Measurements from ENCODE around the gene TMEM263. TPM values are rescaled to one million over a fixed set of nuclear protein-coding genes. Genes with fewer than 3 reads are reported as not detected.

TMEM263 gene
- total RNA-seq, 2 experiments from 2014 or later = 33.2 to 33.4 TPM

DNA sequence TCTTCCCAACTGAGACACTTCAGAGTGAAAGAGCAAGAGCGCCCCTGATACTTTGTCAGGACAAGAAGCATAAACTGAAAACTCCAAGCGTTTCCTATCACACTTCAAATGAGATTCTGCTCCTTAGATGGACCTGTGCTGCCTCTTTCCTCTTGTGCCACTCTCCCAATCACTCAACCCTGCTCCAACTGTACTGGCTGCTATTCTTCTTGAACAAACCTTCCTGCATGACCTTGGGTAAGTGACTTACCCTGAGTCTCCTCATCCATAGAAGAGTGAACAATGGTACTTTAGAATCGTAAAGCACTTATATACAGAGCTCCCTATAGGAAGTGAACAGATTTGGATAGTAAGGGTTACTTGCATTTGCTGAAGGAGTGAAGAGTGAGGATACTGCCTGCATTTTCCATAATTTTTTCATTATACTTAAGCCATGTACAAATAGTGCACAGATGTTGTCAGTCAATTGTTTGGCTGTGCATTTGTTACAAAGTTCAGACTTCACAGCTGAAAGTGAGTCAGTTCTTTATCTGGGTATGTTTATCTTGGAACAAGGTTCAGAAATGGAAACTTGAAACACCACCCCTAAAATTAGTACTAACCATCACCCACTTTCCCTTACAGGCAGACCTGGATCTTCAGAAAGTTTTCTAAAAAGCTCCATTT lies 20.4 kb downstream of the TMEM263 start:
- Mint-ChIP-seq H3K4me3 (no peak overlapping the region), H3K27ac (peak overlapping the region; percentile 43), H3K36me3 (ENCODE audit: low read depth) (peaks cover 47% of the 10 kb centered on the region), H3K27me3 (no peaks in the 10 kb centered on the region), H3K9me3 (no peaks in the 10 kb centered on the region), H3K4me1 (ENCODE audit: low read depth) (peaks cover 9% of the 10 kb centered on the region)
- no peak for DNase-seq
- ATAC-seq (ENCODE audit: poor library complexity) = no peak
- TF ChIP-seq, protein P1, sequence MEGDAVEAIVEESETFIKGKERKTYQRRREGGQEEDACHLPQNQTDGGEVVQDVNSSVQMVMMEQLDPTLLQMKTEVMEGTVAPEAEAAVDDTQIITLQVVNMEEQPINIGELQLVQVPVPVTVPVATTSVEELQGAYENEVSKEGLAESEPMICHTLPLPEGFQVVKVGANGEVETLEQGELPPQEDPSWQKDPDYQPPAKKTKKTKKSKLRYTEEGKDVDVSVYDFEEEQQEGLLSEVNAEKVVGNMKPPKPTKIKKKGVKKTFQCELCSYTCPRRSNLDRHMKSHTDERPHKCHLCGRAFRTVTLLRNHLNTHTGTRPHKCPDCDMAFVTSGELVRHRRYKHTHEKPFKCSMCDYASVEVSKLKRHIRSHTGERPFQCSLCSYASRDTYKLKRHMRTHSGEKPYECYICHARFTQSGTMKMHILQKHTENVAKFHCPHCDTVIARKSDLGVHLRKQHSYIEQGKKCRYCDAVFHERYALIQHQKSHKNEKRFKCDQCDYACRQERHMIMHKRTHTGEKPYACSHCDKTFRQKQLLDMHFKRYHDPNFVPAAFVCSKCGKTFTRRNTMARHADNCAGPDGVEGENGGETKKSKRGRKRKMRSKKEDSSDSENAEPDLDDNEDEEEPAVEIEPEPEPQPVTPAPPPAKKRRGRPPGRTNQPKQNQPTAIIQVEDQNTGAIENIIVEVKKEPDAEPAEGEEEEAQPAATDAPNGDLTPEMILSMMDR (IDR thresholded peaks at IDR 0.05) = no peak
- ChIA-PET POLR2A (no interaction called here), CTCF (interaction anchor here (1.9 kb wide), 1 partner anchor 14 kb away, joined by 4 read pairs; no protein-coding TSS in a partner anchor)
- Histone ChIP-seq H3K27ac (ENCODE audit: low read depth in 1 of 2, low read length in 2 of 2) (no peak overlapping the region), H3K4me1 (ENCODE audit: insufficient read depth, low read length) (no peaks in the 10 kb centered on the region), H3K36me3 (ENCODE audit: insufficient read depth, low read length) (peaks cover 15% of the 10 kb centered on the region), H3K27me3 (ENCODE audit: control insufficient read depth in 1 of 2, insufficient read depth in 2 of 2, low read length in 2 of 2) (no peaks in the 10 kb centered on the region), H3K4me3 (ENCODE audit: low read length) (no peak overlapping the region), H3K9me3 (ENCODE audit: control insufficient read depth in 1 of 2, insufficient read depth in 1 of 2, low read length in 2 of 2) (no peaks in the 10 kb centered on the region)
- intact Hi-C loops (cut with DNase I, micrococcal nuclease) = no loop called here

DNA sequence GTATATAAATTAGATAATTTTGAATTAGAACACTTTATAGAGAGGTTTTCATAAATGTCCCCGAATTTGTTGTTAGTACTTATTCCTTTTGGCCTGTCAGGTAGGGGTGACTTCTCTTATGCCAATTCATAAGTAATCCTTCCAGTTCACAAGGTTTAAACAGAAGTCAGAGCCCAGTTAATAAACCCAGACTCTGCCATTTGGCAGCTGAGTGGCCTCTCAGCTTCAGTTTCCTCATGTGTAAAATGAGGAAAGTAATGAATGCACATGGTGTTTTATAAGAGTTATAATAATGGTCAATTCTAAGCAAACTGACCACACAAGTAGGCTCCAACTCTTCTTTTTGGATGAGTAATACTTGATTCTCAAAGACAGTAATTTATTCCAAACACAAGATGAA lies 21.0 kb downstream of the TMEM263 start:
- no peak overlapping the region for H3K27ac Mint-ChIP-seq
- no peaks in the 10 kb centered on the region for H3K27me3 Mint-ChIP-seq
- ChIA-PET POLR2A (no interaction called here), CTCF (interaction anchor here (1.9 kb wide), 1 partner anchor 14 kb away, joined by 4 read pairs; no protein-coding TSS in a partner anchor)
- intact Hi-C loops (cut with DNase I, micrococcal nuclease) = no loop called here
- TF ChIP-seq, protein P1 (IDR thresholded peaks at IDR 0.05) = no peak
- H3K9me3 Mint-ChIP-seq = no peaks in the 10 kb centered on the region
- no peak overlapping the region for H3K4me3 Mint-ChIP-seq
- ATAC-seq (ENCODE audit: poor library complexity) = no peak
- Histone ChIP-seq H3K9me3 (ENCODE audit: control insufficient read depth in 1 of 2, insufficient read depth in 1 of 2, low read length in 2 of 2) (no peaks in the 10 kb centered on the region), H3K27me3 (ENCODE audit: control insufficient read depth in 1 of 2, insufficient read depth in 2 of 2, low read length in 2 of 2) (no peaks in the 10 kb centered on the region), H3K27ac (ENCODE audit: low read depth in 1 of 2, low read length in 2 of 2) (no peak overlapping the region), H3K36me3 (ENCODE audit: insufficient read depth, low read length) (peaks cover 10% of the 10 kb centered on the region), H3K4me3 (ENCODE audit: low read length) (no peak overlapping the region), H3K4me1 (ENCODE audit: insufficient read depth, low read length) (no peaks in the 10 kb centered on the region)
- no peak for DNase-seq
- peaks cover 42% of the 10 kb centered on the region for H3K36me3 Mint-ChIP-seq (ENCODE audit: low read depth)
- peaks cover 6% of the 10 kb centered on the region for H3K4me1 Mint-ChIP-seq (ENCODE audit: low read depth)

DNA sequence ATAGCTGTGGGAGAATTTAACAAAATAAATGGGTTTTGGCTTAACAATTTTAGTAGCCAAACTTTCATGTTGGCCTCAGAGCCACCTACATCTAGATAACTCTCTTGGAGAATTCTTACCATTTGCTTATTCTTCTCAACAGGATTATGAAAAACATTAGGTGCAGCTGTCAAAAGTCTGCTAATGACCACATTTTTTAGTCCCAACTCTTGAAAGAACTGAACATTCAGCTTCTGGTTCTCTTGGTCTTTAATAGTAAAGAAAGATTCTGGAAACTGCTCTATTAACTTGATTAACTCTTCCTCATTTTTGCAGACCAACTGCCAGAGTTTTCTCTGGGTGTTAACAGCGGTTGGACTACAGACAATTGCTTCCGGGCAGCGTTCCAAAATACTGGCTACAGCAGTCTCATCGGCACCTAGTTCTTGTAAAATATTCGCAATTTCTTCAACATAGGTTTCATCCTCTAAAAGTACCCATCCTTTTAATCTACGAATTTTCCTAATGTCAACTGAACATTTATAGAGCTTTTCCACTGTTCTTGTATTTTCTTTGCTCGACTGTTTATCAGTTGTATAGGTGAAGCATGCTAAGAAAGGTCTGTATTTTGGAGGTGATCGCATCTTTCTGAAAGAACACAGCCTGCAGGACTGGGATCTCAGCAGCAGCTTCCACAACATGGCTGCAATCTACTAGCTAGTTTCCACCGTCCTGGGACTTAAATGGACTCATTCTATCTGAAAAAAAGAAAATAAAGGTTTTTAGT lies 22.5 kb downstream of the TMEM263 start:
- H3K27me3 ChIP-seq (ENCODE audit: control insufficient read depth in 1 of 2, insufficient read depth in 2 of 2, low read length in 2 of 2) = no peaks in the 10 kb centered on the region
- intact Hi-C loops (cut with DNase I, micrococcal nuclease) = no loop called here
- no peaks in the 10 kb centered on the region for H3K4me1 ChIP-seq (ENCODE audit: insufficient read depth, low read length)
- H3K27ac ChIP-seq (ENCODE audit: low read depth in 1 of 2, low read length in 2 of 2) = no peak overlapping the region
- no peak overlapping the region for H3K4me3 Mint-ChIP-seq
- peak overlapping the region; percentile 62 for H3K27ac Mint-ChIP-seq
- ChIA-PET CTCF (interaction anchor here (1.1 to 1.9 kb wide), 3 partner anchors 9 to 16 kb away, joined by 3 to 4 read pairs (median 3); partner anchors contain the start of gene MTERF2), POLR2A (interaction anchor here (0.6 to 1.0 kb wide), 4 partner anchors 9 to 99 kb away, joined by 3 to 4 read pairs (median 4); partner anchors contain the start of gene TMEM263)
- ATAC-seq (ENCODE audit: poor library complexity) = no peak
- DNase-seq = no peak
- H3K9me3 Mint-ChIP-seq = no peaks in the 10 kb centered on the region
- peaks cover 32% of the 10 kb centered on the region for H3K36me3 Mint-ChIP-seq (ENCODE audit: low read depth)
- peaks cover 6% of the 10 kb centered on the region for H3K36me3 ChIP-seq (ENCODE audit: insufficient read depth, low read length)
- H3K9me3 ChIP-seq (ENCODE audit: control insufficient read depth in 1 of 2, insufficient read depth in 1 of 2, low read length in 2 of 2) = no peaks in the 10 kb centered on the region
- H3K4me1 Mint-ChIP-seq (ENCODE audit: low read depth) = peaks cover 11% of the 10 kb centered on the region
- no peaks in the 10 kb centered on the region for H3K27me3 Mint-ChIP-seq
- TF ChIP-seq, protein P1 (IDR thresholded peaks at IDR 0.05) = no peak
- H3K4me3 ChIP-seq (ENCODE audit: low read length) = no peak overlapping the region
